Hematopoietic multipotent progenitor cell (in vitro differentiated cells): ENCODE results near the gene CGN. TPM values are rescaled to one million over a fixed set of nuclear protein-coding genes. Genes with fewer than 3 reads are reported as not detected.

Source experiments
- DNase-seq, 3 donors: peaks; one replicate each; pipeline ENCODE4 v3.0.0-alpha.2; 2011 to 2015; ENCODE audit warnings: low read depth in 2 of 3, low spot score in 2 of 3
- total RNA-seq: library from RNA; depleted of rRNA; stranded (reverse); fragments of >200 nt; gene quantifications from one replicate; pipeline ENCODE4 v1.2.3, GENCODE V29; 2012

CGN gene, protein sequence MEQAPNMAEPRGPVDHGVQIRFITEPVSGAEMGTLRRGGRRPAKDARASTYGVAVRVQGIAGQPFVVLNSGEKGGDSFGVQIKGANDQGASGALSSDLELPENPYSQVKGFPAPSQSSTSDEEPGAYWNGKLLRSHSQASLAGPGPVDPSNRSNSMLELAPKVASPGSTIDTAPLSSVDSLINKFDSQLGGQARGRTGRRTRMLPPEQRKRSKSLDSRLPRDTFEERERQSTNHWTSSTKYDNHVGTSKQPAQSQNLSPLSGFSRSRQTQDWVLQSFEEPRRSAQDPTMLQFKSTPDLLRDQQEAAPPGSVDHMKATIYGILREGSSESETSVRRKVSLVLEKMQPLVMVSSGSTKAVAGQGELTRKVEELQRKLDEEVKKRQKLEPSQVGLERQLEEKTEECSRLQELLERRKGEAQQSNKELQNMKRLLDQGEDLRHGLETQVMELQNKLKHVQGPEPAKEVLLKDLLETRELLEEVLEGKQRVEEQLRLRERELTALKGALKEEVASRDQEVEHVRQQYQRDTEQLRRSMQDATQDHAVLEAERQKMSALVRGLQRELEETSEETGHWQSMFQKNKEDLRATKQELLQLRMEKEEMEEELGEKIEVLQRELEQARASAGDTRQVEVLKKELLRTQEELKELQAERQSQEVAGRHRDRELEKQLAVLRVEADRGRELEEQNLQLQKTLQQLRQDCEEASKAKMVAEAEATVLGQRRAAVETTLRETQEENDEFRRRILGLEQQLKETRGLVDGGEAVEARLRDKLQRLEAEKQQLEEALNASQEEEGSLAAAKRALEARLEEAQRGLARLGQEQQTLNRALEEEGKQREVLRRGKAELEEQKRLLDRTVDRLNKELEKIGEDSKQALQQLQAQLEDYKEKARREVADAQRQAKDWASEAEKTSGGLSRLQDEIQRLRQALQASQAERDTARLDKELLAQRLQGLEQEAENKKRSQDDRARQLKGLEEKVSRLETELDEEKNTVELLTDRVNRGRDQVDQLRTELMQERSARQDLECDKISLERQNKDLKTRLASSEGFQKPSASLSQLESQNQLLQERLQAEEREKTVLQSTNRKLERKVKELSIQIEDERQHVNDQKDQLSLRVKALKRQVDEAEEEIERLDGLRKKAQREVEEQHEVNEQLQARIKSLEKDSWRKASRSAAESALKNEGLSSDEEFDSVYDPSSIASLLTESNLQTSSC
- 0.81 TPM for total RNA-seq

DNA sequence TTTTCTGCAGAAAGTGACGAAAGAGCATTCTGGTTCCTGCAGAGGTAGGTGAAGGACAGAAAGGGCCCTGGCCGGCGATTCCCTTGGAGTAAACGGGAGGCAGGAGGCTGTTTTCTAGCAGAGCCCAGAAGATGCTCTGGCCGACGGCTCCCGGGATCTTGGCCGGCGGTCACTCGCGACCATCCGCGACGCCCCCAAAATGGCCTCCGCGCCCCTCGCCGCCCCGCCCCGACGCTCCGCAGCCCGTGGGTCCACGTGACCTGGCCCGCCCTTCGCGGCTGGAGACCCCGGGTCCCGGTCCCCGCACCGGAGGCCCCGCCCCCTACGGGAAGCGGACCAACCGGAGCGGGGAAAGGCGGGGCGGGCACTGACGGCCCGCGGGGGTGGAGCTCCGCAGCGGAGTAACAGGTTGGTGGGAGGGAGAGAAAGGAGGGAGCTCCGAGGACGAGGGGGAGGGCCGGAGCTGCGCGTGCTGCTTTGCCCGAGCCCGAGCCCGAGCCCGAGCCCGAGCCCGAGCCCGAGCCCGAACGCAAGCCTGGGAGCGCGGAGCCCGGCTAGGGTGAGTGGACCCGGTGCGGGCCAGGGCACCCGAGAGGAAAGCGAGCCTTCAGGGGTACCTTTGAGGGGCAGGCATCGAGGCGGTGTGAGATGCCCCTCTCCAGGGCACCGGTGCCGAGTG lies at the start of gene CGN:
Gene CGN (plus strand): TSS at position 431 of the 679 bp plus-strand sequence. CDS start 7,133 bp downstream, outside the sequence.
- peak; percentile 58 to 91 (median 91) for DNase-seq

DNA sequence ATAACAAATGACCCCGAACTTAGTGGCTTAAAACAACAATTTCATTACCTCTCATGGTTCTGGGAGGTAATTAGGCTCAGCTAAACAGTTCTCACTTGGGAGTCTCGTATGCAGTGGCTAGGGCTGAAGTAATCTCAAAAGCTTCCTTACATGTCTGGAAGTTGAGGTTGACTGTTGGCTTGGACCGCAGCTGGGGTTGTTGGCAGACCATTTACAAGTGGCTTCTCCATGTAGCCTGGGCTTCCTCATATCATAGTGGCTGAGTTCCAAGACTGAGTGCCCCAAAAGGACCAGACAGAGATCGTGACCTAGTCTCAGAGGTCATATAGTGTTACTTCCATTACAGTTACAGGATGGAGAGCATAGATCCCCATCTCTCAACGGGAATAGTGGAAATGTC lies 49.5 kb upstream of the CGN start:
- DNase-seq: no peak

DNA sequence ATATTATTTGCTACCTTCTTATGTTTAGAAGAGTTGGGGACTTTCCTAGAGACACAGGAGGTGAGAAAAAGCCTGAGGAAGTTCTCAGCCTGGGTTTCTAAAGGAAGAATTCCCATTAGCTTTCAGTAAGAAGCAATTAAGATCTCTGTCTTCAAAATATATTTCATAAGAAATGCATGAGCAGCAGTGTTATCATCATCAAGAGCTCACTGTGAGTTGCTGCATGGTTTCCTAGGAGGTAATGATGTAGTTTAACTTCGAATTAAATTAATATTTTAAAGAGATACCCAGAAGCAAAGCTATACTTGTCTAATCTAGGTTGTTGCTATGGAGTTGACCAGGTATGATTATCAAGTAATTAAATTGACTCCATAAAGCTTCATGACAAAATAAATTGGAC lies 46.2 kb upstream of the CGN start:
- DNase-seq: no peak

DNA sequence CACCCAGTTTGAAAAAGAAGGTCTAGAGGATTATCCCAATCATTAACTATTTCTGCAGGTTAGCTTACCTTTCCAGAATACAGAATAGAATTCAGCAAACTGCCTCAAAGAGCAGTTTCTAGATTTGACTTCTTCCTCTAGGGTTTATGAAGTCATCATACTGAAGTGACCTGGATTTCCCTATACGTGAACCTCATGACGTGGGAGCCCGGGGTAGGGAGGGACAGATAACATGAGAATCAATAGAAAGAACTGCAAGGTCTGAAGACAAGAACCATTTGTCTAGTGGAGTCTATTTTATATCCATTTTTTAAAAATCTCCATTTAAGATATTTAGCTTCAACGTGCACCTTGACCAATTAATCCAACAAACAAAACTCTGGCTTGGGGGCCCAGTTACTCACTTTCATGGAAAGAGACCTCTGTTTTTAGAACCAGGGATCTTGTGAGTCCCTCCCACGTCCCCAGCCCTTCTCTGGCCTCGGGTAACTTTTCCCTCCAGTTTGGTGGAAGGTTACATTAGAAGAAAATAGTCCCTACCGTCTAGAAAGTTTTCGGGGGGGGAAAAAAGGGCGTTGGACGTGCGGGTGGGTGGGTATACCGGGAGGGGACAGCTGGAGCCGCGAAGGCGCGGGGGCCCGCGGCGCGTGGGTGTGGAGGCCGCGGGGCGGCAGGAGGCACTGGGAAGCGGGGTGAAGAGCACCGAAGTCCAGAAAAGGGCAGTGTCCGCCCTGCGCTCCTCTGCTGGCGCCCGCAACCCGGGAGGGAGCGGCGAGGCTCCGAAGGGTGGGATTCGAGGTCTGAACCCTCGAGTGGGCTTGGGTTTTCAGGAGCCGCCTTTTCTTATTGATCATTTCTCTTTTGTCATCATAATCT lies 38.1 kb upstream of the CGN start:
- peak; percentile 14 to 55 (median 47) for DNase-seq

DNA sequence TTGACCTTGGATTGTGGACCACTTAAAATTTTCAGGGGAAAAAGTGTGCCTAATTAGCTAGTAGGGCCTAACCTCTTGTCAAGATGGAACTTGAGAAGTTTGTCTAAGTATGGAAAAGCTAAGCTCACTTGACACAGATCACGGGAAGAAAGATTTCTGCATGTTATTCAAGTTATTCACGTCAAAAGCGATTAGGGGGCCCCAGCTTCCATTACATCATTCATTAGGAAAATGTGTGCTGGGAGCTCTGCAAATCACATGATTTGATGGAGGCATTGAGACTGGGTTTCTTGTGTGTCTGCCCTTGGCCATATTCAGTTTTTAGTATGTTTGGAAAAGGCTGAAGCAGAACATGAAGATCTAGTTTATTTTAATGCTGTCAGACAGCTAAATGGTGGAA lies 36.4 kb upstream of the CGN start:
- DNase-seq: no peak

DNA sequence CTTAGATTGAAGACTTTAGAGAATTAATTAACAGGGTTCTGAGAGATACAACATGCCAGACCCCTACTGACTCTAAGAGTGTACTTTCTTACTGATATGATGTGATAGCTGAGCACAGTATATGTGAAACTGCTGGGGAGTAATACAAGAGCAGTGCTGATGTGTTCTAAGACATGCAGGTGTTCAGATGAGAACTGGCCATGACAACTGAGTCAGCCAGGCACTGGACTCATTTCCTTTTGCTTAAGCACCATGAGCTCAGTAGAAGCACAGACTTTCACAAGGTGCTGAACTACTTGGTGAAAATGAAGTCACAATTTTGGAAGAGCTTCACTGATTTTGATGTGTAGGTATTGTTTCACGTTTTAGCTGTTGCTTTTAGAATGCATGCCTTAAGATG lies 36.0 kb upstream of the CGN start:
- DNase-seq: no peak

DNA sequence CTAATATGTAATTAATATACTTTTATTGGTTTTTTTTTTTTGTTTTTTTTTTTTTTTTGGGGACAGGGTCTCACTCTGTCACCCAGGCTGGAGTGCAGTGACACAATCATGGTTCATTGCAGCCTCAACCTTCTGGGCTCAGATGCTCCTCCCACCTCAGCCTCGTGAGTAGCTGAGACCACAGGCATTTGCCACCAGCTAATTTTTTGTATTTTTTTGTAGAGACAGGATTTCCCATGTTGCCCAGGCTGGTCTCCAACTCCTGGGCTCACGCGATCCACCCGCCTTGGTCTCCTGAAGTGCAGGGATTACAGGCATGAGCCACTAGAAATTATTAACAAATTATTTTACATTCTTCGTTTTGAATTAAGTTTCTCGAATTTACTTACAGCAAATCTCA lies 35.1 kb upstream of the CGN start:
- peak in 1 of 3 donors; percentile 13 for DNase-seq

DNA sequence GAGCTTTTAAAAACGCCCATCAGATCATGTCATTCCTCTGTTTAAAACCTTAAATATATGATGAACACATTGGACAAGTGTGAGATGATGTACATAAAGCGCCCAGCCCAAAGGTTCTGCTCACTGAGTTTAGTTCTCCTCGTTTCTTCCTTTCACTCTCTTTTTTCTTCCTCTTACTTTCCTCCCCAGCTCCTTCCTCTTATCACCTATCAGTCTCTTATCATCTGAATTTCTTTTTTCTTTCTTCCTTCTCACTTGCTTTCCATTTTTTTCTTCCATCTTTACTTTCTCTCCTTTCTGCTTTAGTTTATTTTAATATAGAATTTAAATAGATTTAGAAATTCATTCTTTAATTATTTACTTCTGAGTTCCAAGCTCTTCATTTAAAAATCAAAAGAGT lies 34.1 kb upstream of the CGN start:
- no peak for DNase-seq

DNA sequence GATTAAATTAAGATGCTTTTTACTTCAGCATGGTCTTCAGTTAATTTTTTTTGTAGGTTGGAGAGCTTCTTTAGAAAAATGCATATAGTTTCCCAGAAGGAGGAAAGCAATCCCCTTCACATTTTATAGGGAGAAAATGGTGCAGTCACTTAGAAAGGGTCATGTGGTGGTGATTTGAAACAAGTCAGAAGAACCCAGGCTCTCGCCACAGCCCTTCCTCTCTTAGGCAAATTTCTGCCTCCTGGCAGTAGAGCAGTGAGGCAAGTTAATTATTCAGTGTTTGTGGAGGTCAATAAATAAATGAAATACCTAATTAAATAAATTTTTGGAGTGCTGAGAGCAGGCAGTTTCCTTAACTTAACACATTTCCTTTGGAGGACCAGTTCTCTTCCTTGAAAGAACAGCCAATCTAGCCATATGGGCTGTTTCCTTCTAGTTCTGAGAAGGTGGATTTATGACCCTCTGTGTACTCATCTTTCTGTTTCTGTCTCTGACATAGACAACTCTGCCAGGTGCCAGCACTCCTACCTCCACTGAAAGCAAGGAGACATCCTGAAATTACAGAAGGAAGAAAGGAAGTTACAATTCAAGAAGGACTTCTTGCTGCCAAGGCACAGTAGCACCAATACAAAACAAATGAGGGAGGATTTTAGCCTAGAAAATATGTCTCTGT lies 32.9 kb upstream of the CGN start:
- no peak for DNase-seq

DNA sequence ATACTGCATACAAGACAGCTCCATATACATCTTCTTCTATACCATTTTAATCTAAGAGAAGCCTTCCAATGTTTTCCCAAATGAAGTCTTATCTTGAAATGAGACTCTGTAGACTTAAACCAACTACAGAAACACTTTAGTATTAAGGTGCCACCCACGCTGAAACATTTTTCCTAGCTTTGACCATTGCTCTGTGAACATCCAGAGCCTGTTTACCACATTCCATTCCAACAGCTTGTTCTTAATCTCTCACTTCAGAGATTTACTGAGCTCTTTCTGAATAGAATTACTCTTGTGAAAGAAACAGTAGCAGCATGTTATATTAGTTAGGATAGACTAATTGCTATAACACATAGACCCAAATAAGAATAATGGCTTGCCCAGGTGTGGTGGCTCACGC lies 32.3 kb upstream of the CGN start:
- DNase-seq: no peak

DNA sequence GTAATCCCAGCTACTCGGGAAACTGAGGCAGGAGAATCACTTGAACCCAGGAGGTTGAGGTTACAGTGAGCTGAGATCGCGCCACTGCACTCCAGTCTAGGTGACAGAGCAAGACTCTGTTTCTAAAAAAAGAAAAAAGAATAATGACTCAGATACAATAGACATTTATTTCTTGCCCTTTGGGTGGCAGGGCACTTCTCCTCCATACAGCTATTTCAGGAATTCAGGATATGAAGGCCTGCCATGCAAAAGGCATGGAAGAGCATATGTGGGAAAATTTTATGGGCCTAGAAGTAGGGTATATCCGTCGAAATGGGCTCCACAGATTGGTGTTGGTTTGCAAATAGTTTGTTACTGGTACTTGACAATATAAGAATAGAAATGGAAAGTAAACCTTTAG lies 31.7 kb upstream of the CGN start:
- DNase-seq: no peak

DNA sequence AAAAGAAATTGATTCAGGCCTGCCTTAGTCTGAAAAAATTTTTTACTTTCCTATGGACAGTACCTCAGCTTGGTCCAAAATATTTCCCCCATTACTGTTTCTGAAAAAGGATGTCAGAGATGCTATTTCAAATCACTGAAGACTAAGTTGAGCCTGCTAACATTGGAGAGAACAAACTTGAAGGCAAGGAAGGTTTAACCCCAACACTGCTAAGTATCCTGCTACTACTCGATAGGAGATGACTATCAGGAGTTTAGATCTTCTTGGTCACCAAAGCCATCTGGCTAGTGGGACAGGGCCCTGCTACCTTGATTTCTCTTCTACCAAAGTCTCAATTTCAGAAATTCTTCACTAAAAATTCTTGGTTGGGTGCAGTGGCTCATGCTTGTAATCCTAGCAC lies 29.2 kb upstream of the CGN start:
- no peak for DNase-seq

DNA sequence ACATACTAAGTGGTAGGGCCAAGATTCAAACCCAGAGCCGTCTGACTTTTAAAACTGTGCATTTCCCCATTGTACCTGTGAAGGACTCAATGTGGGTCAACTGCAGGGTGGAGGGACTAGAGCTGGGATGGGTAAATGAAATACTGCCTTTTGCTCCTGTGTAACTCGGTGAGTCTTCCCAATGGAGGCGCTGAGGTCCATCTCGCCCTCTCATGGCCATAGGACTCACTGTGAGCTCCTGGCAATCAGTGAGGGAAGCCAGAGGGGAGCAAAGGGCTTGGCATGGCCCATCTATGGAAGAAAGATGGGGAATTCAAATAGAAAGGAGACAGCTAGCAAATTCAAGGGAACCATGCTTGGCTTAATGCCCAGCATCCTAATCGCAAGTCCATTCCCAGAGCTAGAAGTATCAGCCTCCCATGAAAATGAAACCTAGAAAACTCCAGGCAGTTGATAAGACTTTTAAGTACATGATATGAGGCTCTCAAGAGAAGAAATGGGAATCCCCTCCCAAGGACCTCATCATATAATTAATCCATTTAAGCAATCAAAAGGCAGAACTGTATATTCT lies 25.4 kb upstream of the CGN start:
- no peak for DNase-seq

DNA sequence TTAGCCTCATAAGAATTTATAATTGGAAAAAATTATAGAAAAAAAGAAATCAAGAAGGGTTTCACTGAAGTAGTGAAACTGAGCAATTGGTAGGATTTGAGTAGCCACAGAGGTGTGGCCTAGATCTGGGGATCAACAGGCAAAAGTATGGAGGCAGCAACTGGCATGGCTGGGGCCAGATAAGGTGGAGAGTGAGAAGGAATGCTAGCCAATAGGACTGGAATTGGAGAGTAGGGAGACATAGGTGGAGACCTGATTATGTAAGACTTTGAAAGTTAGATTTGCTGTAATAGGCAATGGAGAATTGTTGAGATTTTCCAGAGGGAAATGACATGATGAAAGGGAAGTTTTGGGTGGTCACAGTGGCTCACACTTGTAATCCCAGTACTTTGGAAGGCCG lies 24.6 kb upstream of the CGN start:
- DNase-seq: no peak

DNA sequence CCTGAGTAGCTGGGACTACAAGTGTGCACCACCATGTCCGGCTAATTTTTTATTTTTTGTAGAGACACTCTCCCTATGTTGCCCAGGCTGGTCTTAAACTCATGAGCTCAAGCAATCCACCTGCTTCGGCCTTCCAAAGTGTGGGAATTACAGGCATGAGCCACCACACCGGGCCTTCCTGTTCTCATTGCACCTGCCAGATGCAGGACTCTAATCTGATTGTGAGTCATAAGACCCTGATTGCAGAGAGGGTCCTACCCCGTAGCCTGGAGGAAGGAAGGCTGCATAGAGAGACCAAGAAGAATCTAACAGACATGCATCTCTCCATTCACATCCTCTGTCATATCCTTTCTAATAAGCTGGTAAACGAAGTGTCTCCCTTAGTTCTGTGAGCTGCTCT lies 19.5 kb upstream of the CGN start:
- no peak for DNase-seq

DNA sequence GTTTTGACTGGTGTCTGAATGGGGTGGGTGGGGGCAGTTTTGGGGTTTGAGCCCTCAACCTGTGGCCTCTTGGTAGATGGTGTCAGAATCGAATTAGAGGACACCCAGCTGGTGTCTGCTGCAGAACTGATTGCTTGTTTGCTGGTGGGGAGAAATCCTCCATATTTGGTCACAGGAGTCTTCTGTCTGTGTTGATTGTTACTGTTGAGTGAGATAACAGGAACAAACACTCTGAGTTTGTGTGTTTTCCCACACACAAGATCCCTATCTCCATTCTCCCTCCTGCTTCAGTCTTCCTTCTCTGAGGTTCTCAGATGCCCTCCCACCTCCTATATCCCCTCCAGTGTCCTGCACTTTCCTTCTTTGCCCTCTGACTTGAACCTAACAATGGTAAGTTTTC lies 19.1 kb upstream of the CGN start:
- no peak for DNase-seq

DNA sequence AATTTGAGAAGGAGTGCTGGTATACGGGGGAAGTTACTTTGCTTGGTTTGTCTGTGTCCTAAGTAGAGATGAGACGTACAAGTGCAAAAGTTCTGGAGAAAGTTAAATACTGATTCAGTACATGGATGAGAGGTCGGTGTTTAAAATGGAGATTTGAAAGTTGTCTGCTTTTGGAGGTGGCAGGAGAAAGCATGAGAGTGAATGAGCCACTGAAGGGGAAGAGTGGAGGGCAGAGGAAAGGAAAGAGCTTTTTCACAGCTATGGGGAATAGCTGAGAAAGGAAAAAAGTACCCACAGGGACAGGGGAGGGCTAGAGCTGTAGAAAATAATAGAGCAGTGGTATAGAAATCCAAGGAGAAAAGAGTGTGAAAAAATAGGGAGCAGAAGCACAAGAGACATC lies 18.1 kb upstream of the CGN start:
- DNase-seq: no peak

DNA sequence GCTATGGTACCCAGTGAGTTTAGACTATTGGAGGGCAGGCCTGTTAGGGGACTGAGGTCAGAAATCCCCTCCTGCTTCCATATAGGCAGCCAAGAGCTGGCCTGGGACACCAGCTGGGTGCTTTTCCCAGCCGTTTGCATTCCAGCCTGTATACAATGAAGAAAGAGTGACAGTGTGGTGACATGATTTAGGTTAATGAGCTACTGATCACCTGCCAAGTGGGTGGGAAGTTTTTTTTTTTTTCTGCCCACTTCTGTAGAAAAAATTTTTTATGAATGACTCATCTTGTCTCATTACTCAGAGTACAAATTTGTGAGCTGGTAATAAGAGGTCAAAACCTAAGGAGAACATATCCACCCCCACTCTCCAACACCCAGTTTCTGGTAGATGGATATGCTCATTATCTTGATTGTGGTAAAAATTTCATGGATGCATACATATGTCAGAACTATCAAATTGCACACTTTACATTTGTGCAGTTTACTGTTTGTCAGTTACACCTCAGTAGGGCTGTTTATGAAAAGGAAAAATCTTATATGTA lies 16.4 kb upstream of the CGN start:
- no peak for DNase-seq

DNA sequence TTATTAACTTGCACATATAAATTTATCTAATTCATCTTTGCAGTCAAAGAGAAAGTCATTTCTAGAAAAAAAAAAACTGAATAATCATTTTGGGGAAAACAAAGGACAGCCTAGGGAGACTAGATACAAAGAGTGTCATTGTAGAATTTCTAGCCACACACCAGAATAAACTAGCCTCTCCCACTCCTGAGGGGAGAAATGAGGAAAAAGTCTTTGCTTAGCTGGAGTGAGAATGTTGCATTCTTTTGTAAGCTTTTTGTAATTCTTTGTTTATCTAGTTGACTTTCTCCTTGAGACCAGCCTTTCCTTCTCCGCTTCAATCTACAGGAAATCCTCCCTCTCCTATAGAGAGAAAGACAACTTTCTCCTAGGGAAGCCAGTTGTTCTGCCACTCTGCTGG lies 15.9 kb upstream of the CGN start:
- DNase-seq: no peak
